HG03066 (cell line): ENCODE measurements around the gene C12orf43.
"Not testable (repeated sequence)": the region's sequence is repeated elsewhere in the genome, so short reads cannot be mapped to it uniquely, and the experiment has no call there.

ENCODE experiments used
- ATAC-seq: cut with Tn5 transposase; IDR thresholded peaks from one replicate; pipeline ENCODE4 v1.9.1; 2021; ENCODE audit warnings: low read depth; ENCODE audit not compliant: unreplicated experiment

C12orf43 gene

GRCh38 chr12:121015825-121016766, at the start of gene C12orf43:
Gene C12orf43 (minus strand): TSS chr12:121016487. CDS start chr12:121016474, 13 bp downstream.
- peak; percentile 98 for ATAC-seq

GRCh38 chr12:121065345-121065744, 49.1 kb upstream of the C12orf43 start:
- ATAC-seq, result no peak

GRCh38 chr12:121064586-121064985, 48.3 kb upstream of the C12orf43 start:
- ATAC-seq, result not testable (repeated sequence)

- ATAC-seq, result no peak
These were observed 47.8 kb upstream of the C12orf43 start for GRCh38 chr12:121064116-121064515.

- no peak for ATAC-seq
These were observed 46.2 kb upstream of the C12orf43 start for GRCh38 chr12:121062391-121063045.

- no peak for ATAC-seq
These were observed 45.5 kb upstream of the C12orf43 start for GRCh38 chr12:121061831-121062230.

- peak; percentile 67 for ATAC-seq
These were observed 44.1 kb upstream of the C12orf43 start for GRCh38 chr12:121060149-121061001.

GRCh38 chr12:121059031-121059898, 43.0 kb upstream of the C12orf43 start:
- peak; percentile 23 for ATAC-seq

- ATAC-seq, result no peak
These were observed 41.5 kb upstream of the C12orf43 start for GRCh38 chr12:121057794-121058193.

- ATAC-seq, result no peak
These were observed 37.4 kb upstream of the C12orf43 start for GRCh38 chr12:121053706-121054105.

GRCh38 chr12:121050725-121051124, 34.4 kb upstream of the C12orf43 start:
- no peak for ATAC-seq

- ATAC-seq, result no peak
These were observed 32.2 kb upstream of the C12orf43 start for GRCh38 chr12:121048442-121048841.

- ATAC-seq, result not testable (repeated sequence)
These were observed 31.1 kb upstream of the C12orf43 start for GRCh38 chr12:121047400-121047799.

- no peak for ATAC-seq
These were observed 26.8 kb upstream of the C12orf43 start for GRCh38 chr12:121043067-121043466.

GRCh38 chr12:121038861-121039668, 22.8 kb upstream of the C12orf43 start, which contains the start of gene OASL:
Gene OASL (minus strand): TSS chr12:121039246. CDS start chr12:121038971, 275 bp downstream.
- peak; percentile 73 for ATAC-seq

GRCh38 chr12:121036810-121037326, 20.6 kb upstream of the C12orf43 start:
- ATAC-seq, result no peak

- no peak for ATAC-seq
These were observed 18.5 kb upstream of the C12orf43 start for GRCh38 chr12:121034616-121035305.
